PC-3 (cell line): ENCODE data around the gene DHX34.

Experiments used
- EZH2 ChIP-seq: fragments of 300-600 bp; sonication (generic); IDR thresholded peaks from one replicate; pipeline ENCODE4 v1.6.1; 2017; ENCODE audit warnings: antibody characterized with exemption, mild to moderate bottlenecking, low read length; ENCODE audit not compliant: unreplicated experiment
- EZH2phosphoT487 ChIP-seq: fragments of 300-600 bp; sonication (generic); IDR thresholded peaks from 2 replicates; pipeline ENCODE4 v1.6.1; 2018; ENCODE audit warnings: mild to moderate bottlenecking, antibody characterized with exemption, low read length, borderline replicate concordance
- TF ChIP-seq, protein P1 (sequence below): fragments of 300-600 bp; sonication (generic); conservative IDR thresholded peaks from 2 replicates; pipeline ENCODE4 v1.5.1; 2017; ENCODE audit warnings: antibody characterized with exemption, low read depth, mild to moderate bottlenecking, low read length

DNA sequence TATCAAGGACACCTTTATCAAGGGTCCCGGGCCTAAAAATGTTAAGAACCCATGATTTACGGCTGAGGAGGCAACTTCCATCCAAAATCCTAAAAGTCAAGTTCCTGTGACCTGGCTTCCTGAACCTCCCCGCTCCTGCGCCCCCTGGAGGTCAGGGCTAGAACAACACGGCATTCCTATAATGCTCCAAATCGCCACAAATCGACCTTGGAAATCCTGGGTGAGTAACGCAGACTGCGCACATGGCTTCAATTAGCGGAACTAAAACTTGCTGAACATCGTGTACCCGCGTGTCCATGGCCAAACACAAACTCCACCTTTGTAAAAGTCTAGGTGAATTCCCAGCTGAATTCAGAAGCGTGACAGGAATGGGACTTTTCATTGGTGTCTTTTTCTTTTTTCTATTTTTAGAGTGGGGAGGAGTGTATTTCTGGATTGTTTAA, 43.8 kb upstream of the DHX34 start:
- TF ChIP-seq, protein P1, sequence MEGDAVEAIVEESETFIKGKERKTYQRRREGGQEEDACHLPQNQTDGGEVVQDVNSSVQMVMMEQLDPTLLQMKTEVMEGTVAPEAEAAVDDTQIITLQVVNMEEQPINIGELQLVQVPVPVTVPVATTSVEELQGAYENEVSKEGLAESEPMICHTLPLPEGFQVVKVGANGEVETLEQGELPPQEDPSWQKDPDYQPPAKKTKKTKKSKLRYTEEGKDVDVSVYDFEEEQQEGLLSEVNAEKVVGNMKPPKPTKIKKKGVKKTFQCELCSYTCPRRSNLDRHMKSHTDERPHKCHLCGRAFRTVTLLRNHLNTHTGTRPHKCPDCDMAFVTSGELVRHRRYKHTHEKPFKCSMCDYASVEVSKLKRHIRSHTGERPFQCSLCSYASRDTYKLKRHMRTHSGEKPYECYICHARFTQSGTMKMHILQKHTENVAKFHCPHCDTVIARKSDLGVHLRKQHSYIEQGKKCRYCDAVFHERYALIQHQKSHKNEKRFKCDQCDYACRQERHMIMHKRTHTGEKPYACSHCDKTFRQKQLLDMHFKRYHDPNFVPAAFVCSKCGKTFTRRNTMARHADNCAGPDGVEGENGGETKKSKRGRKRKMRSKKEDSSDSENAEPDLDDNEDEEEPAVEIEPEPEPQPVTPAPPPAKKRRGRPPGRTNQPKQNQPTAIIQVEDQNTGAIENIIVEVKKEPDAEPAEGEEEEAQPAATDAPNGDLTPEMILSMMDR, result peak; percentile 88
- TF ChIP-seq EZH2, result no peak
- no peak for TF ChIP-seq EZH2phosphoT487
